HEK293T (cell line): ENCODE results near the gene CYP3A4.
"Not testable (repeated sequence)": the region's sequence is repeated elsewhere in the genome, so short reads cannot be mapped to it uniquely, and the experiment has no call there.

Experiments
- CTCF ChIA-PET: fragments of 350-600 bp; formaldehyde crosslinking; extraction: SDS; loops from one replicate; lab custom pipeline; 2021; ENCODE audit warnings: antibody characterized with exemption, inconsistent platforms; lab: Yijun Ruan, JAX
- POLR2A ChIA-PET: fragments of 350-600 bp; formaldehyde crosslinking; extraction: SDS; loops from one replicate; lab custom pipeline; 2020; ENCODE audit warnings: antibody characterized with exemption, inconsistent platforms; lab: Yijun Ruan, JAX
- DNase-seq: peaks from one replicate; pipeline ENCODE4 v3.0.0; 2012; ENCODE audit warnings: mixed read lengths; ENCODE audit errors: extremely low spot score
- ARNT ChIP-seq: fragments of 450-650 bp; IDR thresholded peaks from 2 replicates; pipeline ENCODE4 v1.6.1; 2017; ENCODE audit warnings: mild to moderate bottlenecking
- BHLHE40 ChIP-seq: fragments of 450-650 bp; IDR thresholded peaks from 2 replicates; pipeline ENCODE4 v1.6.1; 2016; ENCODE audit warnings: mild to moderate bottlenecking, moderate library complexity, borderline replicate concordance
- CTBP1 ChIP-seq: fragments of 450-650 bp; IDR thresholded peaks from 2 replicates; pipeline ENCODE4 v1.6.1; 2016; ENCODE audit warnings: borderline replicate concordance
- ELF4 ChIP-seq: fragments of 450-650 bp; IDR thresholded peaks from 2 replicates; pipeline ENCODE4 v1.6.1; 2017; ENCODE audit warnings: antibody characterized with exemption
- FOXA1 ChIP-seq: fragments of 450-650 bp; IDR thresholded peaks from 2 replicates; pipeline ENCODE4 v1.6.1; 2016; ENCODE audit warnings: mild to moderate bottlenecking
- FOXK2 ChIP-seq: fragments of 450-650 bp; IDR thresholded peaks from 2 replicates; pipeline ENCODE4 v1.6.1; 2016; ENCODE audit warnings: mild to moderate bottlenecking
- FOXM1 ChIP-seq: fragments of 450-650 bp; IDR thresholded peaks from 2 replicates; pipeline ENCODE4 v1.6.1; 2017; ENCODE audit warnings: mild to moderate bottlenecking, borderline replicate concordance
- HDGF ChIP-seq: fragments of 450-650 bp; IDR thresholded peaks from 2 replicates; pipeline ENCODE4 v1.6.1; 2017; ENCODE audit warnings: antibody characterized with exemption, borderline replicate concordance
- L3MBTL2 ChIP-seq: fragments of 450-650 bp; conservative IDR thresholded peaks from 2 replicates; pipeline ENCODE4 v1.6.1; 2016; ENCODE audit warnings: mild to moderate bottlenecking
- LEF1 ChIP-seq: fragments of 450-650 bp; IDR thresholded peaks from 2 replicates; pipeline ENCODE4 v1.6.1; 2017; ENCODE audit warnings: mild to moderate bottlenecking, borderline replicate concordance
- NFRKB ChIP-seq: fragments of 450-650 bp; IDR thresholded peaks from 2 replicates; pipeline ENCODE4 v1.6.1; 2016; ENCODE audit warnings: mild to moderate bottlenecking, moderate library complexity
- SP1 ChIP-seq: fragments of 450-650 bp; IDR thresholded peaks from 2 replicates; pipeline ENCODE4 v1.6.1; 2017
- SUZ12 ChIP-seq: fragments of 450-650 bp; IDR thresholded peaks from 2 replicates; pipeline ENCODE4 v1.6.1; 2016; ENCODE audit warnings: mild to moderate bottlenecking
- TARDBP ChIP-seq: fragments of 450-650 bp; IDR thresholded peaks from 2 replicates; pipeline ENCODE4 v1.6.1; 2016
- ZNF384 ChIP-seq: fragments of 450-650 bp; IDR thresholded peaks from 2 replicates; pipeline ENCODE4 v1.6.1; 2016
- TF ChIP-seq, protein P1 (sequence below): fragments of 450-650 bp; IDR thresholded peaks from 2 replicates; pipeline ENCODE4 v1.6.1; 2016

CYP3A4 gene

DNA sequence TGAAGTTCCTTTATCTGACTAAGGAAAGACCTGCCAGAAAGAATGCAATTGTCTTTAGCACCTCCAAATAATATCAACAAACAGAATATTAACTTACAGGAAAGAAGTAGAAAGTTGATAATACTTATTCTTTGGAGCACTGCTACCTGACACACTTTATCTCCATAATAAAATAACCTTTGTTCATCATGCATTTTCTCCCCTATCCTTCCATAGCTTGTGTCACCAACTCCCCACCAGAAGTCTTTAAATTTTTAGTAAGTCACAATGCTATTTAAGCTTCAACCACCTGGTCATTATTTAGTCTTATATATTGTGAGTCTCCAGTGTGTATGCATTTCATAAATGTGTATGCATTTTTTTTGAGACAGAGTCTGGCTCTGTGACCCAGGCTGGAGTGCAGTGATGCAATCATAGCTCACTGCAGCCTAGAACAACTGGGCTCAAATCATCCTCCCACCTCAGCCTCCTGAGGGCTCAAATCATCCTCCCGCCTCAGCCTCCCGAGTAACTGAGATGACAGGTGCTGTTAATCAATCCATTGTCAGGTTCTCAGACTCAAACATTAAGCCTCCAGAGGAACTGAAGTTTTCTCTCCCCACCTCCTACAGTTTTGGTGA, 36.5 kb upstream of the CYP3A4 start:
- CTCF ChIA-PET: interaction anchor here (0.7 kb wide), 1 partner anchor 14 kb away, joined by 4 read pairs; no protein-coding TSS in a partner anchor
- POLR2A ChIA-PET: no interaction called here
- no peak for TF ChIP-seq FOXK2
- no peak for TF ChIP-seq BHLHE40
- TF ChIP-seq FOXA1: no peak
- TF ChIP-seq, protein P1, sequence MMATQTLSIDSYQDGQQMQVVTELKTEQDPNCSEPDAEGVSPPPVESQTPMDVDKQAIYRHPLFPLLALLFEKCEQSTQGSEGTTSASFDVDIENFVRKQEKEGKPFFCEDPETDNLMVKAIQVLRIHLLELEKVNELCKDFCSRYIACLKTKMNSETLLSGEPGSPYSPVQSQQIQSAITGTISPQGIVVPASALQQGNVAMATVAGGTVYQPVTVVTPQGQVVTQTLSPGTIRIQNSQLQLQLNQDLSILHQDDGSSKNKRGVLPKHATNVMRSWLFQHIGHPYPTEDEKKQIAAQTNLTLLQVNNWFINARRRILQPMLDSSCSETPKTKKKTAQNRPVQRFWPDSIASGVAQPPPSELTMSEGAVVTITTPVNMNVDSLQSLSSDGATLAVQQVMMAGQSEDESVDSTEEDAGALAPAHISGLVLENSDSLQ: no peak
- TF ChIP-seq ARNT: no peak
- TF ChIP-seq L3MBTL2: no peak
- TF ChIP-seq HDGF: no peak
- DNase-seq: no peak

DNA sequence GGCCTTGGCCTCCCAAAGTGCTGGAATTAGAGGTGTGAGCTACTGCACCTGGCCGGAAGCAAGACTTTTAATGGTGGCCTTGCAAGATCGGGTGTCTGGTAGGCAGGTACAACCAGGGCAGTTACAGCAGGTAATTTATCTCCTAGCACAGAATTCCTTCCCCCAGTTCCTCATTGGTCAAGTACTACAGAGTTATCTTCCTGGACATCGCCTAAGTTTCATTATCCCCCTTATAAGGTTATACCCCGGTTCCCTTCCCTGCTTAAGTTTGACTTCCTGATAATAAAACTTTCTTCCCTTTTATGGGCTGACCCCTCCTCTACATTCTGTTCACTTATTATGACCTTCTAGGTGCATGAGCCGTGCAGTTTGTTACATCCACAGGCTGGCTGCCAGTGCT, 24.8 kb upstream of the CYP3A4 start:
- no peak for TF ChIP-seq LEF1
- no peak for TF ChIP-seq ELF4
- TF ChIP-seq NFRKB: no peak
- TF ChIP-seq, protein P1: no peak
- no peak for TF ChIP-seq BHLHE40
- no peak for TF ChIP-seq ARNT
- TF ChIP-seq ZNF384: no peak
- TF ChIP-seq FOXA1: no peak
- no peak for TF ChIP-seq HDGF
- TF ChIP-seq SP1: no peak
- TF ChIP-seq SUZ12: no peak
- no peak for TF ChIP-seq FOXM1
- no peak for DNase-seq
- POLR2A ChIA-PET: no interaction called here
- CTCF ChIA-PET: no interaction called here

DNA sequence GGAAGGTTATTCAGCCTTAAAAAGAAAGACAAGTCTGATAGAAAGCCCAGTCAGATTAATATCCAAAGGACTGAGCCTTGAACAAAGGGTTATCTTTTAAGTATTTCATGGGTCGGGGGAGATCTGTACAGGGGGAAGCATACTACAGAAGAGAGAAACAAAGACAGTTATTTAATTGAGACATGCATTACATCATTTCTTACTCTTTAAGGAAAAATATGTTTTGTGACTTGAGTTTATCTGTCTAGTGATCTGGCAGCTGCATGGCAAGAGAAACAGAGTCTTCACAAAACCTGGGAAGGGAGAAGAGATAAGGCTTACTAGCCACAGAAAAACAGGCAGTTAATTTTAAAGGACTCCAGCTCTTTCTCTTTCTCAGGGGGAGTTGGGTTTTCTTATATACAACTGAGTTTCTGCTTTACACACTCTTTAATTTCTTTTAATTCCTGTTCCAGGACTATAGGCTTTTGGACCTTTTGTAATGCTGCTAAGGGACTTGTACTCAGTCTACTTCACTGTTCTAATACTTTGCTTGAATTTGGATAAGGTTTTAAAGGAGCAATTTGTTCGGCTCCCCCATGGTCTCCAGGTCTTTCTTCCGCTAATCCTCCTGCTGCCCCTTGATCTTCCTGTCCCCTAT, 23.0 kb upstream of the CYP3A4 start:
- no peak for TF ChIP-seq BHLHE40
- TF ChIP-seq ZNF384: no peak
- TF ChIP-seq FOXA1: no peak
- TF ChIP-seq LEF1: no peak
- no peak for TF ChIP-seq CTBP1
- no peak for TF ChIP-seq FOXK2
- no peak for TF ChIP-seq ARNT
- no peak for TF ChIP-seq SP1
- TF ChIP-seq HDGF: no peak
- TF ChIP-seq SUZ12: no peak
- TF ChIP-seq NFRKB: no peak
- no peak for TF ChIP-seq L3MBTL2
- no peak for TF ChIP-seq FOXM1
- no peak for TF ChIP-seq ELF4
- TF ChIP-seq, protein P1: no peak
- no peak for TF ChIP-seq TARDBP
- no peak for DNase-seq
- ChIA-PET POLR2A (no interaction called here), CTCF (no interaction called here)

DNA sequence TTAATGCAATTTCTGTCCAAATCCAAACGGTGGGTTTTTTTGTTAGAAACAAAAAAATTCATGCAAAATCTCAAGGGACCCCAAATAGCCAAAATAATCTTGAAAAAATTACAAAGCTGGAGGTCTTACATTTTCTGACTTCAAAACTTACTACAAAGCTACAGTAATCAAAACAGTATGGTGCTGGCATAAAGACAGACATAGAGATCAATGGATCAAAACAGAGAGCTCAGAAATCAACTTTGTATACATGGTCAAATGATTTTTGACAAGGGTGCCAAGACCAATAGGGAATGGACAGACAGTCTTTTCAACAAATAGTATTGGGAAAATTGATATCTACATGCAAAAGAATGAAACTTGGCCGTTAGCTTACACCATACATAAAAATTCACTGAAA, 21.7 kb upstream of the CYP3A4 start:
- DNase-seq: no peak
- TF ChIP-seq CTBP1 (no peak), TARDBP (no peak), L3MBTL2 (no peak), NFRKB (no peak)
- TF ChIP-seq, protein P1: no peak
- ChIA-PET POLR2A (no interaction called here), CTCF (no interaction called here)

DNA sequence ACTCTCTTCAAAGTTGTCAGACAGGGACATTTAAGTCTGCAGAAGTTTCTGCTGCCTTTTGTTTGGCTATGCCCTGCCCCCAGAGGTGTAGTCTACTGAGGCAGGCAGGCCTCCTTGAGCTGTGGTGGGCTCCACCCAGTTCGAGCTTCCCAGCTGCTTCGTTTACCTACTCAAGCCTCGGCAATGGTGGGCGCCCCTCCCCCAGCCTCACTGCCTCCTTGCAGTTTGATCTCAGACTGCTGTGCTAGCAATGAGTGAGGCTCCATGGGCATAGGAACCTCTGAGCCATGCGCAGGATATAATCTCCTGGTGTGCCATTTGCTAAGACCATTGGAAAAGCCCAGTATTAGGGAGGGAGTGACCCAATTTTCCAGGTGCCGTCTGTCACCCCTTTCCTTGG, 19.1 kb upstream of the CYP3A4 start:
- DNase-seq, POLR2A ChIA-PET, CTCF ChIA-PET: not testable (repeated sequence)

DNA sequence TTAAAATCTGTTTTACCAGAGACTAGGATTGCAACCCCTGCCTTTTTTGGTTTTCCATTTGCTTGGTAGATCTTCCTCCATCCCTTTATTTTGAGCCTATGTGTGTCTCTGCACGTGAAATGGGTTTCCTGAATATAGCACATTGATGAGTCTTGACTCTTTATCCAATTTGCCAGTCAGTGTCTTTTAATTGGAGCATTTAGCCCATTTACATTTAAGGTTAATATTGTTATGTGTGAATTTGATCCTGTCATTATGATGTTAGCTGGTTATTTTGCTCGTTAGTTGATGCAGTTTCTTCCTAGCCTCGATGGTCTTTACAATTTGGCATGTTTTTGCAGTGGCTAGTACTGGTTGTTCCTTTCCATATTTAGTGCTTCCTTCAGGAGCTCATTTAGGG, 17.4 kb upstream of the CYP3A4 start:
- POLR2A ChIA-PET, DNase-seq, CTCF ChIA-PET: not testable (repeated sequence)

DNA sequence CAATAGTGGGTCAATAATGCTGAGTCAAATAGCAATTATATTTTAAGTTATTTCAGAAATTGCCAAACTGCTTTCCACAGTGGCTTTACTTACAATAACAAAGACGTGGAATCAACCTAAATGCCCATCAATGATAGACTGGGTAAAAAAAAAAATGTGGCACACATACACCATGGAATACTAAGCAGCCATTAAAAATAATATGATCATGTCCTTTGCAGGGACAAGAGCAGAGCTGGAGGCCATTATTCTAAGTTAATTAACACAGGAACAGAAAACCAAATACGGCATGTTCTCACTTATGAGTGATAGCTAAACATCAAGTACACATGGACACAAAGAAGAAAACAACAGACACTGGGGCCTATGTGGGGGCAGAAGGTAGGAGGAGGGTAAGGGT, 15.0 kb upstream of the CYP3A4 start:
- ChIA-PET CTCF (no interaction called here), POLR2A (no interaction called here)
- TF ChIP-seq HDGF: no peak
- TF ChIP-seq CTBP1: no peak
- TF ChIP-seq L3MBTL2: no peak
- TF ChIP-seq BHLHE40: no peak
- TF ChIP-seq ARNT: no peak
- no peak for TF ChIP-seq SP1
- TF ChIP-seq ZNF384: no peak
- TF ChIP-seq, protein P1: no peak
- TF ChIP-seq ELF4: no peak
- no peak for TF ChIP-seq NFRKB
- TF ChIP-seq FOXK2: no peak
- TF ChIP-seq SUZ12: no peak
- no peak for TF ChIP-seq FOXM1
- TF ChIP-seq LEF1: no peak
- no peak for TF ChIP-seq FOXA1
- TF ChIP-seq TARDBP: no peak
- DNase-seq: no peak

DNA sequence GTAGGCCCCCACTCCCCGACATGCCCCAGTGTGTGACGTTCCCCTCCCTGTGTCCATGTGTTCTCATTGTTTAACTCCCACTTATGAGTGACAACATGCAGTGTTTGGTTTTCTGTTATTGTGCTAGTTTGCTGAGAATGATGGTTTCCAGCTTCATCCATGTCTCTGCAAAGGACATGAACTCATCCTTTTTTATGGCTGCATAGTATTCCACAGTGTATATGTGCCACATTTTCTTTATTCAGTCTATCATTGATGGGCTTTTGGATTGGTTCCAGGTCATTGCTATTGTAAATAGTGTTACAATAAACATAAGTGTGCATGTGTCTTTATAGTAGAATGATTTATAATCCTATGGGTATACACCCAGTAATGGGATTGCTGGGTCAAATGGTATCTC, 11.9 kb upstream of the CYP3A4 start:
- CTCF ChIA-PET, DNase-seq, POLR2A ChIA-PET: not testable (repeated sequence)
